ENCODE results near the gene INPP5F.
"Not testable (repeated sequence)": the region's sequence is repeated elsewhere in the genome, so short reads cannot be mapped to it uniquely, and the experiment has no call there.

The INPP5F gene

GRCh38 chr10:119829429-119829828 lies 103.6 kb downstream of the INPP5F start:
- DNase-seq: no peak

- DNase-seq: no peak
These were observed 105.0 kb downstream of the INPP5F start for GRCh38 chr10:119830851-119831250.

GRCh38 chr10:119831656-119832055 lies 105.8 kb downstream of the INPP5F start:
- DNase-seq: no peak

GRCh38 chr10:119832951-119833350 lies 107.1 kb downstream of the INPP5F start:
- no peak for DNase-seq

GRCh38 chr10:119834188-119834587 lies 108.3 kb downstream of the INPP5F start:
- no peak for DNase-seq

GRCh38 chr10:119845656-119846055 lies 119.8 kb downstream of the INPP5F start:
- no peak for DNase-seq

GRCh38 chr10:119849031-119849789 lies 123.4 kb downstream of the INPP5F start:
- no peak for DNase-seq

GRCh38 chr10:119849944-119850343 lies 124.1 kb downstream of the INPP5F start:
- no peak for DNase-seq

- DNase-seq: no peak
These were observed 126.4 kb downstream of the INPP5F start for GRCh38 chr10:119852277-119852676.

- DNase-seq: no peak
These were observed 127.0 kb downstream of the INPP5F start for GRCh38 chr10:119852822-119853221.

GRCh38 chr10:119853574-119853973 lies 127.7 kb downstream of the INPP5F start:
- DNase-seq: no peak

- DNase-seq: no peak
These were observed 132.2 kb downstream of the INPP5F start for GRCh38 chr10:119858063-119858462.

- DNase-seq: no peak
These were observed 133.8 kb downstream of the INPP5F start for GRCh38 chr10:119859420-119860258.

- DNase-seq: no peak
These were observed 135.2 kb downstream of the INPP5F start for GRCh38 chr10:119860866-119861607.

- DNase-seq: no peak
These were observed 136.7 kb downstream of the INPP5F start for GRCh38 chr10:119862524-119862923.

GRCh38 chr10:119863951-119864565 lies 138.2 kb downstream of the INPP5F start:
- no peak for DNase-seq

GRCh38 chr10:119865699-119866240 lies 139.9 kb downstream of the INPP5F start:
- DNase-seq: no peak

GRCh38 chr10:119867317-119867716 lies 141.5 kb downstream of the INPP5F start:
- DNase-seq: no peak

GRCh38 chr10:119869398-119869797 lies 143.5 kb downstream of the INPP5F start:
- DNase-seq: not testable (repeated sequence)

- peak; percentile 74 for DNase-seq
These were observed 146.2 kb downstream of the INPP5F start for GRCh38 chr10:119871881-119872609.

- DNase-seq: no peak
These were observed 146.7 kb downstream of the INPP5F start, which contains the start of gene MCMBP for GRCh38 chr10:119872610-119872859. MCMBP (minus strand) TSS chr10:119872843; CDS start chr10:119872584, 259 bp downstream.

All from DMS153 (cell line).